Measurements from ENCODE around the gene SEMA4D.

DNA sequence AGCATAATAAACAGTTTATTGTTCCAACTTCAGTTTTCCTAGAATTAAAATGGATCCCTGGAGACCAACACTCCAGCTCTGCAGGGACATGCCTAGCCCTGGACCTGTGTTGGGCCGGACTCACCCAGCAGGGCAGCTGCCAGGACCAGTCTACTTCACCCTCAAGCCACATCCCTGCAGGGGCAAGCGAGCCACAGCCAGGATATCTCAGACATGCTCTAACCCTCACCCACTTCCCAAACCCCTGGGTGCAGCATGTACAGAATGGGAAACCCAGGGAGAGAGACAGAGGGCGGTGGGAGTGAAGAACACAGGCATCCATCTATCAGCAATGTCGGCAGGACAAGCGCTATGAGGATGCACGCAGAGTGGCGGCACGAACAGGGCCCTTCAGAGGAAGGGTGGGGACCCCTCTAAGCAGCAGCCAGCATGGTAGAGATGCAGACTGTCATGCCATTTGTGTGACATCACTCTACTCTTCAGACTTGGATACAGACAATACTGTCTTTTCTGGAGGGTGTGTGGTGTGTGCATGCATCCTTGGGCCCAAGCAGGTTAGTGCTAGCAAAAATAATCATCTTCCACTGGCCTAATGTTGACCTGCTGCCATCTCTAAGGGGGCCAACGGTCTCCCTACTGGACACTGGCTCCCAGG lies 83.1 kb downstream of the SEMA4D start:
- TF ChIP-seq POLR2A (IDR thresholded peaks at IDR 0.05), result no peak
- TF ChIP-seq, protein P1, sequence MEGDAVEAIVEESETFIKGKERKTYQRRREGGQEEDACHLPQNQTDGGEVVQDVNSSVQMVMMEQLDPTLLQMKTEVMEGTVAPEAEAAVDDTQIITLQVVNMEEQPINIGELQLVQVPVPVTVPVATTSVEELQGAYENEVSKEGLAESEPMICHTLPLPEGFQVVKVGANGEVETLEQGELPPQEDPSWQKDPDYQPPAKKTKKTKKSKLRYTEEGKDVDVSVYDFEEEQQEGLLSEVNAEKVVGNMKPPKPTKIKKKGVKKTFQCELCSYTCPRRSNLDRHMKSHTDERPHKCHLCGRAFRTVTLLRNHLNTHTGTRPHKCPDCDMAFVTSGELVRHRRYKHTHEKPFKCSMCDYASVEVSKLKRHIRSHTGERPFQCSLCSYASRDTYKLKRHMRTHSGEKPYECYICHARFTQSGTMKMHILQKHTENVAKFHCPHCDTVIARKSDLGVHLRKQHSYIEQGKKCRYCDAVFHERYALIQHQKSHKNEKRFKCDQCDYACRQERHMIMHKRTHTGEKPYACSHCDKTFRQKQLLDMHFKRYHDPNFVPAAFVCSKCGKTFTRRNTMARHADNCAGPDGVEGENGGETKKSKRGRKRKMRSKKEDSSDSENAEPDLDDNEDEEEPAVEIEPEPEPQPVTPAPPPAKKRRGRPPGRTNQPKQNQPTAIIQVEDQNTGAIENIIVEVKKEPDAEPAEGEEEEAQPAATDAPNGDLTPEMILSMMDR (IDR thresholded peaks at IDR 0.05), result no peak
